Activated CD4-positive, alpha-beta T cell treated with anti-CD3 and anti-CD28 coated beads, Interleukin-2, amount 50 U/mL, for 1 hour (primary cell): ENCODE data around the gene ZNF484.
"Not testable (repeated sequence)": the region's sequence is repeated elsewhere in the genome, so short reads cannot be mapped to it uniquely, and the experiment has no call there.

Experiments used
- DNase-seq: peaks from one replicate; pipeline ENCODE4 v3.0.0-alpha.2; 2020

ZNF484 gene

DNA sequence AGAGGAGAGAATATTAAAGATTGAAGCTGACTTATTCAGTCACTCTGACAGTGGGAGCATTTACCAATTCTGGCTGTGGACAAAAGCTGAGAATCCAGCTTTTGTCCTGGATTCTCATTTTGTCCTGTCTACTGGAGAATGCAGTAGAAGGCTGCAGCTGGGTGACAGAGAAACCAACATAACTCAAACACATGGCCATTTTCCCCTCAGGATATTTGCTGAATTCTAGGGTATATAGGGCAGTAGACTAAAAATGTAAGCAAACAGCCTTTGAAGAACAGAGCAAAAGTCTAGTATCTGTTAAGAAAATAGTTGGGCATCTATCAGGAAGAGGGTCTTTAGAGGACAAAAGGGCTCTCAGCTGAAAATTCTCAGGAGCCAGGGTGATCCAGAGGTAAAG is 20.6 kb downstream of the ZNF484 start:
- DNase-seq: no peak

GRCh38 chr9:92853716-92854115 is 24.1 kb downstream of the ZNF484 start:
- no peak for DNase-seq

DNA sequence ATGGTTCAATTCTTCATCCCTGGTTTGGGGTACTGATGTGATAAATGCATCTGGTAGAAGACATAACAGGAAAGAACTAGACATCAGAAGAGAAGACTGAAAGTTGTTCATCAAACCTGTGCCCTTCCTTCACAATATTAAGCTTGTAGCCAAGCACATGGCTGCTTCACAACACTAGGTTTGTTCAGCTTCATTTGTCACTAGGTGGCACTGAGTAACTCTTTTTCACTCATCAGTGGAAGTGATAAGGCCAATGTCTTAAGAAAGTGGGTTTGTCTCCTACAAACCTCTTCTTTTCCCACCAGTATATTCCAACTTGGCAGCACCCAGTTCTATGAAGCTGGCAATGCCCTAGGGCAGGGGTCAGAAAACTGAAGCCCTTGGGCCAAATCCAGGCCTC is 26.9 kb downstream of the ZNF484 start:
- no peak for DNase-seq

GRCh38 chr9:92848740-92849139 is 29.1 kb downstream of the ZNF484 start:
- DNase-seq: not testable (repeated sequence)

- DNase-seq: no peak
Observed at GRCh38 chr9:92846662-92847145, 31.1 kb downstream of the ZNF484 start.

DNA sequence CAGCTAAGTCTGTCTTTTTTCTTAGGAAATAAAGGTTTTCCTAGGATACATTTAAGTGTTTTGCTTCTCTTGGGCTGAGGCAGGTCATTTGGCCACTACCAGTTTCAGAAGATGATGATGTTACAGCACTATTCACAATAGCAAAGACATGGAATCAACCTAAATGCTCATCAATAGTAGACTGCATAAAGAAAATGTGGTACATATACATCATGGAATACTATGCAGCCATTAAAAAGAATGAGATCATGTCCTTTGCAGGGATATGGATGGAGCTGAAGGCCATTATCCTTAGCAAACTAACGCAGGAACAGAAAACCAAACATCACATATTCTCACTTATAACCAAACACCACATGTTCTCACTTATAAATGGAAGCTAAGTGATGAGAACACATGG is 39.4 kb downstream of the ZNF484 start:
- DNase-seq: not testable (repeated sequence)

DNA sequence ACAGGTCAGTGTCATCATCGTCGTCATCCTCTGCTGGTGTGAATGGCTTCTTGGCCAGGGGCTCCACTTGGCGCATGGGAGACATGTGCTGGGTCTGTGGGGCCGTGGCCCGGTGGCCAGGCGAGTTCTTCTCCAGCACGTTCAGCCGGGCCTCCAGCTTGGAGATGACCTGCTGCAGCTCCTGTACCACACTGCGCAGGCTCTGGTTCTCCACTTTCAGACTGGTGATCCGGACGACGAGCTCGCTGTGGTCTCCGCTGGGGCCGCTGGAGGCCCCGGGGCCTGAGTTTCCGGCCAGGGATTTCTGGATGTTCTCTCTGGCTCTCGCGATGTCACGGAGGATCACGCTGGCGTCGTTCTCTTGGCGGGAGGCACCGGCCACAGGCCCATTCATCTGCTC is 40.6 kb downstream of the ZNF484 start:
- no peak for DNase-seq

GRCh38 chr9:92829420-92829819 is 48.4 kb downstream of the ZNF484 start:
- DNase-seq: no peak

GRCh38 chr9:92825065-92825464 is 52.8 kb downstream of the ZNF484 start:
- not testable (repeated sequence) for DNase-seq

DNA sequence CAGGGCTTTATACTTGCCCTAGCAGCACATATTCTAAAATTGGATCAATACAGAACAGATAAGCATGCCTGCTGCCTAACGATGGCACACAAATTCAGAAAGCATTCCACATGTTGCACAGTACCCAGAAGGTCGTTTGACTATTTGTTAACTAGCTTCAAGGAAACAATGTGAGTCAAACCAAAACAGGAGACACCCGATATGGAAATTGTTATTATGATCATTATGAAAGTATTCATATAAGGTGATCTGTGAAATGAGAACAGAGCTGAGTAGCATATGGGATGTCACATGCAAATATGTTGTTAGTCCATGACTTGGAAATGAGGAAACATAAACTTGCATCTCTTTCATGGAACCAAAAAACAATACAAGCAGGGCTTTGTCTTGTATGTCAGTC is 56.9 kb downstream of the ZNF484 start:
- DNase-seq: no peak

GRCh38 chr9:92819898-92820297 is 57.9 kb downstream of the ZNF484 start:
- not testable (repeated sequence) for DNase-seq

DNA sequence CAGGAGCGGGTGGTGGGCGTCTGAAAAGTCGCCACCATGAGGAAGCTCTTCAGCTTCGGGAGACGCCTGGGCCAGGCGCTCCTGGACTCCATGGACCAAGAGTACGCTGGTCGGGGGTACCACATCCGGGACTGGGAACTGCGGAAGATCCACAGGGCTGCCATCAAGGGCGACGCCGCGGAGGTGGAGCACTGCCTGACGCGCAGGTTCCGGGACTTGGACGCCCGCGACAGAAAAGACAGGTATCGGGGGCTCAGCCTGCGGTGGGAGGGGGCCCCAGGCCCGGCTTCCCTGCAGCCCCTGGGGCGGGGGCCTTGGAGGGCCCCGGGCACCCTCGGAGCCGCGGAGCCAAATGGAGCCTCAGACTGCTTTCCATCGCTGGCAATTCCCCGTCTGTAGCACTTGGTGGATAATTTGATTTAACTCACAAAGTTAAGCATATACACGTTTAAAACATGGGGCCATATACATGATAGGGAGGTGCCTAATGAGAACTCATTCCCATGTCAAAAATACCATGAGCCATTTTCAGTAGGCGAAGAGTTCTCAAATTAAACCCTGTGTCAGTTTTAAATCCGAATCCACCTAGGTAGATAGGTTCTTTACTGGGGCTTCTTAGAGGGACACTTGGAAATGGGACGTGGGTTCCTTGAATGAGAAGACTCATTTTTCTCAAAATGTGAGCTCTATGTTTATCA is 68.1 kb downstream of the ZNF484 start:
- not testable (repeated sequence) for DNase-seq

GRCh38 chr9:92808726-92809451 is 68.9 kb downstream of the ZNF484 start:
- peak; percentile 35 for DNase-seq

- DNase-seq: peak; percentile 20
Observed at GRCh38 chr9:92807757-92808725, 69.8 kb downstream of the ZNF484 start.

DNA sequence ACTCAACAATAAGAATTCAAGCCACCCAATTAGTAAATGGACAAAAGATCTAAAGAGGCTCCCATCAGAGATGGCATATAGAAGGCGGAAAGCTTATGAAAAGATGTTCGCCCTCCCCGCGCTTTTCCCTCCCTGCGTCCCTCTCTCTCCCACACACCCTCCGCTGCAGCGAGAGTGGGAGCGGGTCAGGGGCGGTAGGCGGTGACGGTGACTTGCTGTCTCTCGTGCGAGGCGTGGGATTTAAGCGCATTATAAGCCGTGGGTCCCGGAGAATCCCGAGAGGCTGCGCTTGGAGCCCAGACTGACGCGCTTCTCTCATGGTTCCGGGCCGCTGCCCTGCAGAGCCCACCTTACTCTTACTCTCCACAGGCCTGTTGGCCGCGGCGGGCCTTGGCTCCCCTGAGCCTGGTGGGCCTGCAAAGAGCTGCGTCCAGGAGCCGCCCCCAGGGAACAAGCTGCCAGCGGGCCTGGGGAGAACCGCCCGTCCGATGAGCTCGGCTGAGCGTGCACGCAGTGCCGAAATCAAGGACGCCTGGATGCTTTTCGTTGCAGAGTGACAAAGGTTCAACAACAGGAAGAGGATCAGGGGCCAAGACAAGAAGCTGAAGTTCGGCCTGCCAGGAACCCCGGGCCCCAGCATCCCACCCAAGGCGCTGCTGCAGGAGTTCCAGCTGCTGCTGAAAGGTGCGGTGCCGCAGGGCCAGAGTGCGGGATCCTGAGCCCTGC is 70.6 kb downstream of the ZNF484 start:
- no peak for DNase-seq

DNA sequence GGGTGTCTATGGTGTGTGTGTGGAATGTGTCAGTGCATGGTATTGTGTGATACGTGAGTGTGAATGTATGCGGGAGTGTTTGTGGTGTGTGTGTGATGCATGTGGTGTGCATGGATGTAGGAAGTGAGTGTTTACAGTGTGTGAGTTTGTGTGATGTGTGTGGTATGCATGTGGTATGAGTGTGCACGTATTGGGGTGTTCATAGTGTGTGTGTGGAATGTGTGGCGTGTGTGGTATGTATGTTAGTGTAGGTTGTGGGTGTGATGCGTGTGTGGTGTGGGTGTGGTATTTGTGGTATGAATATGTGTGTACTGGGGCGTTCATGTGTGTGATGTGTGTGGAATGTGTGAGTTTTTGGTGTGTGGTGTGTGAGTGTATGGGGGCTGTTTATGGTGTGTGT is 73.1 kb downstream of the ZNF484 start:
- no peak for DNase-seq

DNA sequence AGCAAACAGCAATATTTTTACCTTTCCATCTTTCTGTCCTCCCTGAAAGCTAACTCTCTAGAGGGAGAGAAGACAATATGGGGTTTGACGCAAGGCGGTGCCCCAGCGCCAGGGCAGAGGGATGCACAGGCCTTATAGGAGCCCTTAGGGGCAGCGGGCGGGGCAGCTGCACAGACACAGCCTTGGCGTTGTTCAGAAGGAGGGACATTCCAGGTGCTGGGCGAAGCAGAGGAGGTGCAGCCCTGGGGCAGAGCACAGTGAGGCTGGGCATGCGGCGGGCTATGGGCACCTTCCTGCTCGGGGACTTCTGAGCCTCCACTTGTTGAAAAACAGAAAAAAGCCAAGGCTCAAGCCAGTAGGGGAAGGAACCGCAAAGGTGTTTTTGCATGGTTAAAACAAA is 79.5 kb downstream of the ZNF484 start:
- no peak for DNase-seq

DNA sequence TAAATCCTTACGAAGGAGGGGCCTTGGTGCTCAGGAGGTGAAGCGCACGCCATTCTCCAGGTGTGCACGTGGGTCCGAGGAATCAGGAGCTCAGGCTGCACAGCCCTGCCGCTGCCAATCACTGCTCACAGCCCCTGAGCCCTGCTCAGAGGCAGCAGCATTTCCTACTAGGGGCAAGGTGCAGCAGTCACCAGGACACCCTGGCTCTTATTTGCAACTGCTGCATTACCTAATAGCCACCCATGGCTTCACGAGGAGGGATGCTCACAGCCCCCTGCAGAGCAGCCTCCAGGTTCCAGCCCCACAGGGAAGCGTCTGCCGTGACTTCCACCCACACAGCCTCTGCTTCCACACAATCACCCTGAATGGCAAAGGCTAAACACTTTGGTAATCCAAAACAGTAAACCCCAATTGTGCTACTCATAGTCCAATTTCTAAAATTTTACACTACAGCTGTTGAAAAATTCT is 81.5 kb downstream of the ZNF484 start:
- not testable (repeated sequence) for DNase-seq

GRCh38 chr9:92795598-92796336 is 82.1 kb downstream of the ZNF484 start:
- DNase-seq: no peak
